Naive B cell (primary cell): ENCODE data around the gene WAPL. TPM values are rescaled to one million over a fixed set of nuclear protein-coding genes. Genes with fewer than 3 reads are reported as not detected.
"Not testable (repeated sequence)": the region's sequence is repeated elsewhere in the genome, so short reads cannot be mapped to it uniquely, and the experiment has no call there.

ENCODE experiments used
- ATAC-seq, 2 donors: fragments of 150-1000 bp; cut with Tn5 transposase; 2 replicates each; pipeline ENCODE4 v1.10.0; 2021; ENCODE audit warnings: low read depth in 2 of 2, mild to moderate bottlenecking in 2 of 2, moderate library complexity in 2 of 2
- DNase-seq: peaks from one replicate; pipeline ENCODE4 v3.0.0; 2022
- H3K27ac Mint-ChIP-seq, 6 donors: one replicate each; pipeline ENCODE4 v1.8.0; 2020 to 2022; ENCODE audit warnings: mild to moderate bottlenecking in 6 of 6, mixed read lengths in 6 of 6, moderate library complexity in 5 of 6, inconsistent platforms in 2 of 6
- H3K27me3 Mint-ChIP-seq, 3 donors: one replicate each; pipeline ENCODE4 v1.8.0; 2021 to 2022; ENCODE audit warnings: mixed read lengths in 3 of 3, mild to moderate bottlenecking in 1 of 3
- H3K36me3 Mint-ChIP-seq, 2 donors: one replicate each; pipeline ENCODE4 v1.8.0; 2020 to 2022; ENCODE audit warnings: mixed read lengths in 2 of 2, inconsistent platforms in 1 of 2, mild to moderate bottlenecking in 1 of 2
- H3K4me1 Mint-ChIP-seq, 3 donors: one replicate each; pipeline ENCODE4 v1.8.0; 2020 to 2022; ENCODE audit warnings: mixed read lengths in 3 of 3, inconsistent platforms in 1 of 3, mild to moderate bottlenecking in 1 of 3, moderate library complexity in 1 of 3
- H3K4me3 Mint-ChIP-seq, 8 donors: one replicate each; pipeline ENCODE4 v1.8.0; 2020 to 2022; ENCODE audit warnings: mild to moderate bottlenecking in 8 of 8, mixed read lengths in 8 of 8, moderate library complexity in 8 of 8, inconsistent platforms in 2 of 8
- H3K9me3 Mint-ChIP-seq, 7 donors: one replicate each; pipeline ENCODE4 v1.8.0; 2020 to 2022; ENCODE audit warnings: mixed read lengths in 7 of 7, mild to moderate bottlenecking in 5 of 7, inconsistent platforms in 2 of 7, moderate library complexity in 1 of 7
- polyA plus RNA-seq, 6 donors: library from polyadenylated mRNA; unstranded; fragments of 300-500 nt; fragmentation: Illumina TruSeq; gene quantifications; one replicate each; pipeline ENCODE4 v1.2.3, GENCODE V29; 2021; ENCODE audit warnings: low read depth in 6 of 6

WAPL gene
- polyA plus RNA-seq, 6 donors from 2014 or later = 19.7 to 40.0 (median 32.7) TPM

DNA sequence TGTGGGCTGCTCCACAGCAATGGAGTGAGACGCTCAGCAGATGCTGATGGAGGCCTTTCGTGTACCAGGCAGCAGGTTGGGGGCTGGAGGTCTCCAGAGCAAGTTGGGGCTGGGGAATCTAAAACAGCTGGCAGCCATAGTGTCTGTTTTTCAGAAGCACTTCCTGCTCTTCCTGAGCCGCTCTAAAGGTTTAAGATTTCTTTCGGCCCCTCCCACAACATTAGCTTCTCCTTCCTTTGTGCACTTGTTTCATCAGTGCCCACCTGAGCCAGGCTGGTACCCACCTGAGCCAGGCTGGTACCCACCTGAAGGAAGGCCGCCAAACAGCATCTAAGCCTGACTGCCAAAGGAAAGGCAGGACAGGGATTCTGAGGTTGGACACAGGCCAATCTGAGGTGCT, 18.4 kb upstream of the WAPL start:
- H3K27me3 Mint-ChIP-seq = peaks cover 7 to 45% (median 21%) of the 10 kb centered on the region in 3 donors
- peak overlapping the region in 2 of 8 donors; percentile 25 to 30 for H3K4me3 Mint-ChIP-seq
- peaks cover 15 to 26% (median 19%) of the 10 kb centered on the region in 3 donors for H3K4me1 Mint-ChIP-seq
- H3K9me3 Mint-ChIP-seq = peaks cover 0 to 4% (median 3%) of the 10 kb centered on the region in 7 donors
- no peak overlapping the region for H3K27ac Mint-ChIP-seq
- ATAC-seq = no peak
- DNase-seq = no peak
- peaks cover 0 to 7% of the 10 kb centered on the region in 2 donors for H3K36me3 Mint-ChIP-seq

DNA sequence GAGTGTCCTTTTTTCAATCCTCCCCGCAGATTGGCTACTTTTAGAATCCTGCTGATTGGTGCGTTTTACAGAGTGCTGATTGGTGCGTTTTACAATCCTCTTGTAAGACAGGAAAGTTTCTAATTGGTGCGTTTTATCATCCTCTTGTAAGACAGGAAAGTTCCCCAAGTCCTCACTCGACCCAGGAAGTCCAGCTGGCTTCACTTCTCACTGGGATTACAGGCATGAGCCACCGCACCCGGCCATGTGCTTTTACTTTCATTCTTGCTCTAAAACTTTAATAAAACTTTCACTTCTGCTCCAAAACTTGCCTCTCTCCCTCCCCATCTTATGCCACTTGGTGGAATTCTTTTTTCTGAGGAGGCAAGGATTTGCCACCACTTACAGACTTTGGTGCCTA, 17.0 kb upstream of the WAPL start:
- Mint-ChIP-seq H3K36me3 (peaks cover 0 to 7% of the 10 kb centered on the region in 2 donors), H3K27ac (peak overlapping the region in 3 of 6 donors; percentile 30 to 83 (median 73)), H3K9me3 (peaks cover 0 to 4% (median 3%) of the 10 kb centered on the region in 7 donors), H3K4me3 (peak overlapping the region in 5 of 8 donors; percentile 5 to 89 (median 63)), H3K27me3 (peaks cover 13 to 58% (median 21%) of the 10 kb centered on the region in 3 donors), H3K4me1 (peaks cover 15 to 26% (median 19%) of the 10 kb centered on the region in 3 donors)
- DNase-seq (no peak), ATAC-seq (no peak)

DNA sequence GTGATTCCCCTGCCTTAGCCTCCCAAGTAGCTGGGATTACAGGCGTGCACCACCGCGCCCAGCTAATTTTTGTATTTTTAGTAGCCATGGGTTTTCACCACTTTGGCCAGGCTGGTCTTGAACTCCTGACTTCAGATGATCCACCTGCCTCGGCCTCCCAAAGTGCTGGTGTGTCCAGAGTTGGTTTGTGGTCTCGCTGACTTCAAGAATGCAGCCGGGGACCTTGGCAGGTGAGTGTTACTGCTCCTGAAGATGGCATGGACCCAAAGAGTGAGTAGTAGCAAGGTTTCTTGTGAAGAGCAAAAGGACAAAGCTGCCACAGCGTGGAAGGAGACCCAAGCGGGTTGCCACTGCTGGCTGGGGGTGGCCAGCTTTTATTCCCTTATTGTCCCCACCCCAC, 16.4 kb upstream of the WAPL start:
- H3K4me1 Mint-ChIP-seq = peaks cover 15 to 26% (median 19%) of the 10 kb centered on the region in 3 donors
- H3K27ac Mint-ChIP-seq, H3K36me3 Mint-ChIP-seq, H3K9me3 Mint-ChIP-seq, DNase-seq, ATAC-seq: not testable (repeated sequence)
- peak overlapping the region in 1 of 8 donors; percentile 47 for H3K4me3 Mint-ChIP-seq
- peaks cover 13 to 59% (median 21%) of the 10 kb centered on the region in 3 donors for H3K27me3 Mint-ChIP-seq

DNA sequence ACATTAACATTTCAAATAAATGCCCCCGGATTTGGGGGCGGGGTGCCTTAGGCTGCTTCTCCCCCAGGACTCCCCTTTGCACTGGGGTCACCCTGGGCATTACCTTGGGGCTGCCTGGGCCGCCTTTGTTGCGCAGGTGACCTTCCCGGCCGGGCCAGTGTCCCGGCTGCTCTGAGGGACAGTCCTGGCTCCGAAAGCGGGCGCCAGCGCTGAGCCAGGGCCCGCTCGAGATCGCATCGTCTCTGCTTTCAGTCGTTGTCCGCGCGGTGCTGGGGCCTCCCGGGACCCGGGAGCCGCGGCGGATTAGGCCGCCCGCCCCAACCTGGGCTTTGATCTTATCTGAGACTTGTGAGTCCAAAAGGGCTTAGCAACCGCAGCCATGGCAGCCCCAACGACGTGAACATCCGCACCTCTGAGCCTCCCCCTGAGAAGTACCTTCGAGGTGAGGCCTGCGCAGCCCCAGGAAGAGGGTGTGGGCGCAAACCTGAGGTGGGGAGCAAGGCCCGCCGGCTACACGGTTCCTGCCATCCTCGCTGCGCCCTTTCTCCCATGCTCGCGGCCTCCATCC, 14.8 kb upstream of the WAPL start:
- Mint-ChIP-seq H3K4me1 (peaks cover 15 to 26% (median 19%) of the 10 kb centered on the region in 3 donors), H3K27ac (peak overlapping the region in 3 of 6 donors; percentile 56 to 78 (median 76)), H3K4me3 (peak overlapping the region; percentile 75 to 89 (median 82)), H3K27me3 (peaks cover 12 to 61% (median 19%) of the 10 kb centered on the region in 3 donors), H3K9me3 (peaks cover 0 to 4% (median 3%) of the 10 kb centered on the region in 7 donors), H3K36me3 (peaks cover 0 to 7% of the 10 kb centered on the region in 2 donors)
- ATAC-seq (peak; percentile 58 to 69), DNase-seq (peak; percentile 24)

DNA sequence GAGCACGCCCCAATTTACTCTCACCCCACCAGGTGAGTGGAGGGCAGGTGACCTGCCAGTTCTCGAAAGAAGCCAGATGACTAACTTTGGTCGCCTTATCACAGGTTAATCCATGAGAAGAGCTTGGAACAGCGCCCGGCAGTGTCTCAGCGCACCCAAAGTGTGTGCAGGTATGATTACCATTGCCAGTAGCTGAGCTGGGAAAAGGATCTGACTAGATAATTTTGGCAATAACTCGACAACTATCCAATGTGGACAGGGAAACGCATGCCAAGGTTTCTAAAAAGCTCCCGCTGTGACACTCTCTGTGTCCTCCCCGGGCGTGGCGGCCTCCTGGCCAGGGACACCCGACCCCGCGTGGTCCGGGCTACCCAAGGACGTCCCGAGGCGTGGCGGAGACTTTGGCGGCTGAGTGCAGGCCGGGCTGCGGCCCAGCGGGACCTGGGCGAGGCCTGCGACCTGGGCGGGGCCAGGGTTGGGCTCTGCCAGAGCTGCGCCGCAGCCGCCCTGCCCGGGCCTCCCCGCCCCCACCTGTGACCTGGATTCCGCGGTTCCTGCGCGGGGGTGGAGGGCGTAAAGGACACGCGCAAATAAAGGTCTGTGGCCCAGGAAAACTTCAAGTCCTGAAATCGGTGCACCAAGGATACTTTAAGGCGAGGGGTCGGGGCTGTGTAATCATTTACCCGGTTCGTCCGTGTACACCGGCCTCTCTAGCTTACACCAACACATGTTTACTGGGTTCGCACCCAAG, 13.7 kb upstream of the WAPL start:
- peaks cover 0 to 7% of the 10 kb centered on the region in 2 donors for H3K36me3 Mint-ChIP-seq
- no peak overlapping the region for H3K27ac Mint-ChIP-seq
- H3K4me1 Mint-ChIP-seq = peaks cover 15 to 26% (median 19%) of the 10 kb centered on the region in 3 donors
- peaks cover 15 to 62% (median 26%) of the 10 kb centered on the region in 3 donors for H3K27me3 Mint-ChIP-seq
- peak; percentile 11 for DNase-seq
- H3K4me3 Mint-ChIP-seq = peak overlapping the region; percentile 75 to 89 (median 82)
- H3K9me3 Mint-ChIP-seq = peaks cover 0 to 4% (median 3%) of the 10 kb centered on the region in 7 donors
- peak; percentile 39 to 62 for ATAC-seq

DNA sequence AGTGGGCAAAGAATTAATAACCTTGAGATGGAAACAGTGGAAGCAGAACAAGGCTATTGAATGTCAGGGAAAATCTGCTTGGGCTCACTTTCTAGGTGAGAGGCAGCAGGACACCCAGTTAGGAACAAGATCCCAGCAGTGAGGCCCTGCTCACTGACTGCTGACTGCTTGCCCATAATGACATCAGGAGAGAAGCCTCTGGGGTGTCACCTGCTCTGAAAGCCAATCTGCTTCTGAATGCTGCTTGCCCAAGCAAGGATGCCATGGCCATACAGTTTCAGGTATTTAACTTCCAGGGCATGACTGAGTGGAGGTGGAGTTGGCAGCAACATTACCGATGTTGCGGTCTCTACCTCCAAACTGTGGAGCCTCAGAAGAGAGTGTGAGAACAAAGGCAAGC, 11.7 kb upstream of the WAPL start:
- Mint-ChIP-seq H3K27ac (no peak overlapping the region), H3K27me3 (peaks cover 21 to 67% (median 33%) of the 10 kb centered on the region in 3 donors), H3K4me3 (peak overlapping the region in 2 of 8 donors; percentile 15 to 21), H3K9me3 (peaks cover 0 to 2% (median under 1%) of the 10 kb centered on the region in 7 donors), H3K36me3 (peaks cover 0 to 3% of the 10 kb centered on the region in 2 donors), H3K4me1 (peaks cover 9 to 11% (median 9%) of the 10 kb centered on the region in 3 donors)
- DNase-seq (no peak), ATAC-seq (no peak)

DNA sequence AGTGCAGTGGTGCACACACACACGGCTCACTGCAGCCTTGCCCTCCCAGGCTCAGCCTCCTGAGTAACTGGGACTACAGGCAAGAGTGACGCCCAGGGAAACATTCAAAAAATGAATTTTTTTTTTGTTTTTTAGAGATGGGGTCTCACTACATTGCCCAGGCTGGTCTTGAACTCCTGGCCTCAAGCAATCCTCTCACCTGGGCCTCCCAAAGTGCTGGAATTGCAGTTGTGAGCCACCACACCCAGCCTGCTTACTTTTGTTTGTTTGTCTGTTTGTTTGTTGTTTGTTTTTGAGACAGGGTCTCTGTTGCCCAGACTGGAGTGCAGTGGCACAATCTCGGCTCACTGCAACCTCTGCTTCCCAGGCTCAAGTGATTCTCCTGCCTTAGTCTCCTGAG, 7.1 kb upstream of the WAPL start:
- H3K36me3 Mint-ChIP-seq, H3K9me3 Mint-ChIP-seq: not testable (repeated sequence)

DNA sequence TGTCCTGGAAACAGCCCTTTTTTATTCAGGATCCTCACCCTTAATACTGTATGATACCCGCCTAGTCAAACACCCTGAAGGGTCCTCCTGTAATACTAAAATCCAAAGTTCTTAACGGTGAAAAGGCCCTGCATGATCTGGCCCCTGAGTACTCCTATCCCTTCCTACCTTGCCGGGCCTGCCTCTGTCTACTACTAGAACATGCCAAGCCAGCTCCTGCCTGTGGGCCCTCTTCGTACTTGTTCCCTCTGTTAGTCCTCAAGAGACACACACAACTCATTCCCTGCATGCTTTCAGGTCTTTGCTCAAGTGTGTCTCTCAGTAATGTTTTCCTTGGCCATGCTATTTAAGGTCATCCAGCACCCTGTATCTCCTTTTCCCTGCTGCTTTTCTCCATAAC, 5.0 kb upstream of the WAPL start:
- Mint-ChIP-seq H3K4me1 (peaks cover 4 to 15% (median 6%) of the 10 kb centered on the region in 3 donors), H3K4me3 (peak overlapping the region in 1 of 8 donors; percentile 8)

More for the DNA sequence above, 7.1 kb upstream of the WAPL start:
- H3K27me3 Mint-ChIP-seq = peaks cover 28 to 67% (median 32%) of the 10 kb centered on the region in 3 donors
- not testable (repeated sequence) for H3K4me3 Mint-ChIP-seq, H3K27ac Mint-ChIP-seq, DNase-seq, ATAC-seq, H3K4me1 Mint-ChIP-seq

DNA sequence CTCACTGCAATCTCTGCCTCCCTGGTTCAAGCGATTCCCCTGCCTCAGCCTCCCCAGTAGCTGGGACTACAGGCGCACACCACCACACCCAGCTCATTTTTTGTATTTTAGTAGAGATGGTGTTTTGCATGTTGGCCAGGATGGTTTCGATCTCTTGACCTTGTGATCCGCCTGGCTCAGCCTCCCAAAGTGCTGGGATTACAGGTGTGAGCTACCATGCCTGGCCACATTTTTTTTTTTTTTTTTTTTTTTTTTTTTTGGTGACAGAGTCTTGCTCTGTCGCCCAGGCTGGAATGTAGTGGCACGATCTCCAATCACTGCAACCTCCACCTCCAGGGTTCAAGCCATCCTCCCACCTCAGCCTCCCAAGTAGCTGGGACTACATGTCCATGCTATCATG, 4.1 kb upstream of the WAPL start:
- Mint-ChIP-seq H3K4me1 (peaks cover 6 to 17% (median 9%) of the 10 kb centered on the region in 3 donors), H3K27me3 (peaks cover 17 to 40% (median 18%) of the 10 kb centered on the region in 3 donors)
- DNase-seq, H3K9me3 Mint-ChIP-seq, H3K36me3 Mint-ChIP-seq, H3K27ac Mint-ChIP-seq, H3K4me3 Mint-ChIP-seq, ATAC-seq: not testable (repeated sequence)

More for the DNA sequence above, 5.0 kb upstream of the WAPL start:
- H3K9me3 Mint-ChIP-seq = no peaks in the 10 kb centered on the region
- no peak for DNase-seq
- H3K27ac Mint-ChIP-seq = no peak overlapping the region
- peaks cover 23 to 47% (median 25%) of the 10 kb centered on the region in 3 donors for H3K27me3 Mint-ChIP-seq
- H3K36me3 Mint-ChIP-seq = no peaks in the 10 kb centered on the region
- ATAC-seq = no peak

DNA sequence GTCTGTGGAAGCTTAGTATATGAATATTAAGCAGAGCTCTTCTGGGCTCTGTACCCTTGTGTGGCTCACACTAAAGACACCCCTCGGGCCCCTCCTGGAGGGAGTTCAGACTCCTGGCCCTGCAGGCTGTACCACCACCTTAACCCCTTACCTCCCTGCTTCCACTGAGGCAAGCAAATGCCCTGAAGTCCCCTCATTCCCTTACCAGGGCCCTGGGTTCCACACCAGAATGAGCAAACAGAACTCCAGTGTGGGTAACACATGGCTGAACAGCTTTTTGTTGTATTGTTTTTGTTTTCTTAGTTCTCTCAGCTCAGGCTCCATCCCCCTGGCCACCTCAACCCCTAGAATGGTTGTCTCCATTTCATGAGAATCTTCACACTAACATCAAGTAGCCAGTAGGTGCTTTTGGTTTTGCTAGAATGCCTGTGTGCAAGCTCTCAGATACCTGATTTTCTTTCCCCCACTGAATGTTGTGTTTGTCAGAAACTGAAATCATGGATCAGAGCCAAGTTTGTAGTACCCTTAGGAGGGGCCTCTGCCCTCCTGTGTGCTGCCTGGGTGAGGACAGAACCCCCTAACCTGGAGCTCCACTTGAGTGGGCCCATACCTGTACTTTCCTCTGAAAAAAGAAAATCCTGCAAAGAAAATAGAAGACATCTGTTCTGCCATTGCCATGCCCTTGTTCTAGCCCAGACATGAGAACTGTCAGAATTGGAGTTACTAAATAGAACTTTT, 2.8 kb upstream of the WAPL start:
- no peaks in the 10 kb centered on the region for H3K36me3 Mint-ChIP-seq
- no peak overlapping the region for H3K27ac Mint-ChIP-seq
- no peak for ATAC-seq
- H3K4me1 Mint-ChIP-seq = peaks cover 17 to 27% (median 17%) of the 10 kb centered on the region in 3 donors
- no peaks in the 10 kb centered on the region for H3K9me3 Mint-ChIP-seq
- no peak for DNase-seq
- H3K4me3 Mint-ChIP-seq = peak overlapping the region in 2 of 8 donors; percentile 7 to 92
- peaks cover 9 to 34% (median 14%) of the 10 kb centered on the region in 3 donors for H3K27me3 Mint-ChIP-seq

DNA sequence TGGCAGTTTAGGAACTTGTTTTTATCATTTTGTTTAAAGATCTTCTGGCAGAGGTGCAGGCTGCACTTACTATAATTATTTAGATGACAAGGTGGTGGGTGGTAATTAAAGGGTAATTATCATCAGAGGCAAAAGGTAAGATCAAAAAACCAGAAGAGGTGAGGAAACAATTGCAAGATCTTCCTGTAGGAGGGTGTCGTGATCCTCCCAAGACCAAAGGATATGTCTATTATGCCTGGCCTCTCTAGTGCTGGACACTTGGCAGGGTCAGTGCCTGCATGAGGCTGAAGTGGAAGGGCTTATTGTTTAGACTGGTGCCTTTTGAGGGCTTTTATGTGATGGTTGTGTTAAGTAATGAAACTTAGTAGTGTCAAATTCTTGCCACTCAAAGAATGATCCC, 1.8 kb upstream of the WAPL start:
- Mint-ChIP-seq H3K36me3 (no peaks in the 10 kb centered on the region), H3K9me3 (no peaks in the 10 kb centered on the region), H3K4me1 (peaks cover 23 to 30% (median 26%) of the 10 kb centered on the region in 3 donors), H3K4me3 (peak overlapping the region in 1 of 8 donors; percentile 92), H3K27ac (no peak overlapping the region), H3K27me3 (peaks cover 9 to 25% (median 13%) of the 10 kb centered on the region in 3 donors)
- ATAC-seq (no peak), DNase-seq (no peak)

DNA sequence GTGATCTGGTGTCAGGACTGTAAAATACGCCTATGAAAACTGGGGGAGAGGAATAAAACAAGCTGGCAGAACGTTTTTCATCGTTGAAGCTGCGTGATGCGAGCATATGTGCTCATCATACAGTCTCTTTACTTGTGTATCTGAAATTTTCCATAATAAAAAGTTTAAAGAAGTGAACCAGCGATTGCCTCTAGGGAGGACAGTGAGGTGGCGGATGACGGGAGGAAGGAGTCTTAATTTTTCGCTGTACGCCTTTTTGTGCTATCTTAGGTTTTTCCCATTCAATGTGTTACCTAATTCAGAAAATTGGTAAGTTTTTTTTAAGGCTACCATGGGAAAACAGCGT, 891 bp upstream of the WAPL start:
- no peak for ATAC-seq
- Mint-ChIP-seq H3K36me3 (no peaks in the 10 kb centered on the region), H3K4me3 (peak overlapping the region; percentile 85 to 98 (median 92)), H3K9me3 (no peaks in the 10 kb centered on the region), H3K27me3 (peaks cover 6 to 19% (median 9%) of the 10 kb centered on the region in 3 donors), H3K4me1 (peaks cover 23 to 33% (median 32%) of the 10 kb centered on the region in 3 donors), H3K27ac (peak overlapping the region in 4 of 6 donors; percentile 29 to 85 (median 79))
- no peak for DNase-seq
